ENCODE data around the gene ZBTB8OS.

DNA sequence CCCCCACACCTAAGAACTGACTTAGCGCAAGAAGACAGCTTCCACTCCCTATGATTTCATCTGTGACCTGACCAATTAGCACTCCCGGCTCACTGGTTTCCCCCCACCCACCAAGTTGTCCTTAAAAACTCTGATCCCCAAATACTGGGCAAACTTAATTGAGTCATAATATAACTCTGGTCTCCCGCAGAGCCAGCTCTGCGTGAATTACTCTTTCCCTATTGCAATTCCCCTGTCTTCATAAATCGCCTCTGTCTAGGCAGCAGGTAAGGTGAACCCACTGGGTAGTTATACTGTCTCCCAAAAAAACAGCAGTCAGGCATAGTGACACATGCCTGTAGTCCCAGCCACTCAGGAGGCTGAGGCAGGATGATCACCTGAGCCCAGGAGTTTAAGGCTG lies 36.9 kb downstream of the ZBTB8OS start:
- TF ChIP-seq, protein P1, sequence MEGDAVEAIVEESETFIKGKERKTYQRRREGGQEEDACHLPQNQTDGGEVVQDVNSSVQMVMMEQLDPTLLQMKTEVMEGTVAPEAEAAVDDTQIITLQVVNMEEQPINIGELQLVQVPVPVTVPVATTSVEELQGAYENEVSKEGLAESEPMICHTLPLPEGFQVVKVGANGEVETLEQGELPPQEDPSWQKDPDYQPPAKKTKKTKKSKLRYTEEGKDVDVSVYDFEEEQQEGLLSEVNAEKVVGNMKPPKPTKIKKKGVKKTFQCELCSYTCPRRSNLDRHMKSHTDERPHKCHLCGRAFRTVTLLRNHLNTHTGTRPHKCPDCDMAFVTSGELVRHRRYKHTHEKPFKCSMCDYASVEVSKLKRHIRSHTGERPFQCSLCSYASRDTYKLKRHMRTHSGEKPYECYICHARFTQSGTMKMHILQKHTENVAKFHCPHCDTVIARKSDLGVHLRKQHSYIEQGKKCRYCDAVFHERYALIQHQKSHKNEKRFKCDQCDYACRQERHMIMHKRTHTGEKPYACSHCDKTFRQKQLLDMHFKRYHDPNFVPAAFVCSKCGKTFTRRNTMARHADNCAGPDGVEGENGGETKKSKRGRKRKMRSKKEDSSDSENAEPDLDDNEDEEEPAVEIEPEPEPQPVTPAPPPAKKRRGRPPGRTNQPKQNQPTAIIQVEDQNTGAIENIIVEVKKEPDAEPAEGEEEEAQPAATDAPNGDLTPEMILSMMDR (tag by site-specific recombination; IDR thresholded peaks at IDR 0.05) = no peak
- TF ChIP-seq ZNF10 (tag by site-specific recombination; IDR thresholded peaks at IDR 0.05) (no peak), ZNF274 (IDR thresholded peaks at IDR 0.05; ENCODE audit: low read length) (no peak), ZNF274 (tag by site-specific recombination; IDR thresholded peaks at IDR 0.05; ENCODE audit: borderline replicate concordance) (no peak), PBX3 (CRISPR knock-in tag; IDR thresholded peaks at IDR 0.05) (no peak), ZNF350 (tag by site-specific recombination; IDR thresholded peaks at IDR 0.05) (no peak), ZNF555 (tag by site-specific recombination; conservative IDR thresholded peaks at IDR 0.05) (no peak), ZNF302 (tag by site-specific recombination; IDR thresholded peaks at IDR 0.05; ENCODE audit: low read depth) (no peak), ZNF830 (tag by site-specific recombination; IDR thresholded peaks at IDR 0.05; ENCODE audit: low read depth) (no peak), ZSCAN18 (tag by site-specific recombination; IDR thresholded peaks at IDR 0.05) (no peak)
- TF ChIP-seq, protein P2, sequence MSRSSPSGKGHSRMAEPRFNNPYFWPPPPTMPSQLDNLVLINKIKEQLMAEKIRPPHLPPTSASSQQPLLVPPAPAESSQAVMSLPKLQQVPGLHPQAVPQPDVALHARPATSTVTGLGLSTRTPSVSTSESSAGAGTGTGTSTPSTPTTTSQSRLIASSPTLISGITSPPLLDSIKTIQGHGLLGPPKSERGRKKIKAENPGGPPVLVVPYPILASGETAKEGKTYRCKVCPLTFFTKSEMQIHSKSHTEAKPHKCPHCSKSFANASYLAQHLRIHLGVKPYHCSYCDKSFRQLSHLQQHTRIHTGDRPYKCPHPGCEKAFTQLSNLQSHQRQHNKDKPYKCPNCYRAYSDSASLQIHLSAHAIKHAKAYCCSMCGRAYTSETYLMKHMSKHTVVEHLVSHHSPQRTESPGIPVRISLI (tag by site-specific recombination; IDR thresholded peaks at IDR 0.05) = no peak
- TF ChIP-seq, protein P3, sequence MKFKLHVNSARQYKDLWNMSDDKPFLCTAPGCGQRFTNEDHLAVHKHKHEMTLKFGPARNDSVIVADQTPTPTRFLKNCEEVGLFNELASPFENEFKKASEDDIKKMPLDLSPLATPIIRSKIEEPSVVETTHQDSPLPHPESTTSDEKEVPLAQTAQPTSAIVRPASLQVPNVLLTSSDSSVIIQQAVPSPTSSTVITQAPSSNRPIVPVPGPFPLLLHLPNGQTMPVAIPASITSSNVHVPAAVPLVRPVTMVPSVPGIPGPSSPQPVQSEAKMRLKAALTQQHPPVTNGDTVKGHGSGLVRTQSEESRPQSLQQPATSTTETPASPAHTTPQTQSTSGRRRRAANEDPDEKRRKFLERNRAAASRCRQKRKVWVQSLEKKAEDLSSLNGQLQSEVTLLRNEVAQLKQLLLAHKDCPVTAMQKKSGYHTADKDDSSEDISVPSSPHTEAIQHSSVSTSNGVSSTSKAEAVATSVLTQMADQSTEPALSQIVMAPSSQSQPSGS (tag by site-specific recombination; IDR thresholded peaks at IDR 0.05; ENCODE audit: low read depth) = no peak
- TF ChIP-seq, protein P4, sequence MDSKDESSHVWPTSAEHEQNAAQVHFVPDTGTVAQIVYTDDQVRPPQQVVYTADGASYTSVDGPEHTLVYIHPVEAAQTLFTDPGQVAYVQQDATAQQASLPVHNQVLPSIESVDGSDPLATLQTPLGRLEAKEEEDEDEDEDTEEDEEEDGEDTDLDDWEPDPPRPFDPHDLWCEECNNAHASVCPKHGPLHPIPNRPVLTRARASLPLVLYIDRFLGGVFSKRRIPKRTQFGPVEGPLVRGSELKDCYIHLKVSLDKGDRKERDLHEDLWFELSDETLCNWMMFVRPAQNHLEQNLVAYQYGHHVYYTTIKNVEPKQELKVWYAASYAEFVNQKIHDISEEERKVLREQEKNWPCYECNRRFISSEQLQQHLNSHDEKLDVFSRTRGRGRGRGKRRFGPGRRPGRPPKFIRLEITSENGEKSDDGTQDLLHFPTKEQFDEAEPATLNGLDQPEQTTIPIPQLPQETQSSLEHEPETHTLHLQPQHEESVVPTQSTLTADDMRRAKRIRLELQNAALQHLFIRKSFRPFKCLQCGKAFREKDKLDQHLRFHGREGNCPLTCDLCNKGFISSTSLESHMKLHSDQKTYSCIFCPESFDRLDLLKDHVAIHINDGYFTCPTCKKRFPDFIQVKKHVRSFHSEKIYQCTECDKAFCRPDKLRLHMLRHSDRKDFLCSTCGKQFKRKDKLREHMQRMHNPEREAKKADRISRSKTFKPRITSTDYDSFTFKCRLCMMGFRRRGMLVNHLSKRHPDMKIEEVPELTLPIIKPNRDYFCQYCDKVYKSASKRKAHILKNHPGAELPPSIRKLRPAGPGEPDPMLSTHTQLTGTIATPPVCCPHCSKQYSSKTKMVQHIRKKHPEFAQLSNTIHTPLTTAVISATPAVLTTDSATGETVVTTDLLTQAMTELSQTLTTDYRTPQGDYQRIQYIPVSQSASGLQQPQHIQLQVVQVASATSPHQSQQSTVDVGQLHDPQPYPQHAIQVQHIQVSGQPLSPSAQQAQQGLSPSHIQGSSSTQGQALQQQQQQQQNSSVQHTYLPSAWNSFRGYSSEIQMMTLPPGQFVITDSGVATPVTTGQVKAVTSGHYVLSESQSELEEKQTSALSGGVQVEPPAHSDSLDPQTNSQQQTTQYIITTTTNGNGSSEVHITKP (tag by site-specific recombination; IDR thresholded peaks at IDR 0.05) = no peak
